Loucy (cell line): ENCODE measurements around the gene TDP1.
A peak's percentile ranks its signal among the peaks of the same experiment; 100 is the strongest.

Experiments
- H2AFZ ChIP-seq: fragments of 200-600 bp; sonication (generic); 2 replicates; pipeline ENCODE4 v1.6.0; 2016; ENCODE audit warnings: antibody characterized with exemption, mild to moderate bottlenecking, low read length, moderate library complexity
- H3F3A ChIP-seq: fragments of 200-600 bp; 2 replicates; pipeline ENCODE4 v1.6.0; 2016; ENCODE audit warnings: antibody characterized with exemption, low read depth, mild to moderate bottlenecking
- H3K27me3 ChIP-seq: fragments of 200-600 bp; sonication (generic); 2 replicates; pipeline ENCODE4 v1.6.1; 2014; ENCODE audit warnings: low read length, mild to moderate bottlenecking; ENCODE audit not compliant: insufficient read depth, poor library complexity, severe bottlenecking
- H3K36me3 ChIP-seq: fragments of 200-600 bp; sonication (generic); 2 replicates; pipeline ENCODE4 v1.6.1; 2016; ENCODE audit warnings: low read length; ENCODE audit not compliant: insufficient read depth
- H3K4me1 ChIP-seq: fragments of 200-600 bp; sonication (generic); 2 replicates; pipeline ENCODE4 v1.5.1; 2014; ENCODE audit warnings: low read length, mild to moderate bottlenecking; ENCODE audit not compliant: insufficient read depth, poor library complexity, severe bottlenecking
- H3K4me2 ChIP-seq: fragments of 200-600 bp; sonication (generic); 2 replicates; pipeline ENCODE4 v1.6.0; 2014; ENCODE audit warnings: antibody characterized with exemption, low read length, low read depth, mild to moderate bottlenecking; ENCODE audit not compliant: poor library complexity, severe bottlenecking
- H3K4me3 ChIP-seq: fragments of 200-600 bp; sonication (generic); 2 replicates; pipeline ENCODE4 v1.5.1; 2014; ENCODE audit warnings: low read length, mild to moderate bottlenecking, mixed read lengths; ENCODE audit not compliant: poor library complexity, severe bottlenecking
- H3K79me2 ChIP-seq: fragments of 200-600 bp; sonication (generic); 2 replicates; pipeline ENCODE4 v1.6.1; 2014; ENCODE audit warnings: low read length; ENCODE audit not compliant: insufficient read depth
- H3K9ac ChIP-seq: fragments of 200-600 bp; sonication (generic); 2 replicates; pipeline ENCODE4 v1.6.0; 2014; ENCODE audit warnings: mild to moderate bottlenecking, low read depth, low read length, moderate library complexity; ENCODE audit not compliant: poor library complexity, severe bottlenecking
- H3K9me2 ChIP-seq: fragments of 200-600 bp; sonication (generic); replicated peaks from 2 replicates; pipeline ENCODE4 v1.6.1; 2016; ENCODE audit warnings: low read depth, low read length, mixed read lengths
- H3K9me3 ChIP-seq: fragments of 200-600 bp; sonication (generic); 2 replicates; pipeline ENCODE4 v1.6.1; 2014; ENCODE audit warnings: mild to moderate bottlenecking, antibody characterized with exemption, low read length, low read depth; ENCODE audit not compliant: insufficient read depth
- H4K20me1 ChIP-seq: fragments of 200-600 bp; sonication (generic); 2 replicates; pipeline ENCODE4 v1.6.0; 2014; ENCODE audit warnings: antibody characterized with exemption, low read length, mild to moderate bottlenecking; ENCODE audit not compliant: insufficient read depth, poor library complexity, severe bottlenecking
- EZH2phosphoT487 ChIP-seq: fragments of 200-600 bp; IDR thresholded peaks from 2 replicates; pipeline ENCODE4 v1.6.1; 2018; ENCODE audit warnings: antibody characterized with exemption, mild to moderate bottlenecking, moderate library complexity, borderline replicate concordance
- TF ChIP-seq, protein P1 (sequence below): fragments of 200-600 bp; sonication (generic); conservative IDR thresholded peaks from 2 replicates; pipeline ENCODE4 v1.5.1; 2014; ENCODE audit warnings: mild to moderate bottlenecking, antibody characterized with exemption, low read length

The TDP1 gene

GRCh38 chr14:89973234-89973823 is 17.6 kb downstream of the TDP1 start:
- Histone ChIP-seq H3K9me3 (no peaks in the 10 kb centered on the region), H3K27me3 (no peaks in the 10 kb centered on the region), H2AFZ (no peak overlapping the region), H3K4me2 (no peak overlapping the region), H3K4me1 (no peaks in the 10 kb centered on the region), H3K9ac (no peak overlapping the region), H3F3A (no peaks in the 10 kb centered on the region), H3K4me3 (no peak overlapping the region), H3K36me3 (peaks cover 54% of the 10 kb centered on the region; the same call in 1 of the 2 replicates), H4K20me1 (peaks cover 3% of the 10 kb centered on the region), H3K9me2 (no peaks in the 10 kb centered on the region), H3K79me2 (no peaks in the 10 kb centered on the region)
- TF ChIP-seq, protein P1, sequence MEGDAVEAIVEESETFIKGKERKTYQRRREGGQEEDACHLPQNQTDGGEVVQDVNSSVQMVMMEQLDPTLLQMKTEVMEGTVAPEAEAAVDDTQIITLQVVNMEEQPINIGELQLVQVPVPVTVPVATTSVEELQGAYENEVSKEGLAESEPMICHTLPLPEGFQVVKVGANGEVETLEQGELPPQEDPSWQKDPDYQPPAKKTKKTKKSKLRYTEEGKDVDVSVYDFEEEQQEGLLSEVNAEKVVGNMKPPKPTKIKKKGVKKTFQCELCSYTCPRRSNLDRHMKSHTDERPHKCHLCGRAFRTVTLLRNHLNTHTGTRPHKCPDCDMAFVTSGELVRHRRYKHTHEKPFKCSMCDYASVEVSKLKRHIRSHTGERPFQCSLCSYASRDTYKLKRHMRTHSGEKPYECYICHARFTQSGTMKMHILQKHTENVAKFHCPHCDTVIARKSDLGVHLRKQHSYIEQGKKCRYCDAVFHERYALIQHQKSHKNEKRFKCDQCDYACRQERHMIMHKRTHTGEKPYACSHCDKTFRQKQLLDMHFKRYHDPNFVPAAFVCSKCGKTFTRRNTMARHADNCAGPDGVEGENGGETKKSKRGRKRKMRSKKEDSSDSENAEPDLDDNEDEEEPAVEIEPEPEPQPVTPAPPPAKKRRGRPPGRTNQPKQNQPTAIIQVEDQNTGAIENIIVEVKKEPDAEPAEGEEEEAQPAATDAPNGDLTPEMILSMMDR, result peak; percentile 91
- TF ChIP-seq EZH2phosphoT487, result no peak

GRCh38 chr14:89977668-89978067 is 21.9 kb downstream of the TDP1 start:
- TF ChIP-seq EZH2phosphoT487, result no peak
- TF ChIP-seq, protein P1, result no peak
- no peaks in the 10 kb centered on the region for H3F3A ChIP-seq

GRCh38 chr14:89978656-89979055 is 22.9 kb downstream of the TDP1 start:
- TF ChIP-seq, protein P1, result no peak
- no peak for TF ChIP-seq EZH2phosphoT487
- Histone ChIP-seq H3K4me3 (no peak overlapping the region), H3K9ac (no peak overlapping the region), H3K9me3 (no peaks in the 10 kb centered on the region), H4K20me1 (no peaks in the 10 kb centered on the region), H3K9me2 (no peaks in the 10 kb centered on the region), H3K4me1 (no peaks in the 10 kb centered on the region), H2AFZ (no peak overlapping the region), H3K27me3 (no peaks in the 10 kb centered on the region), H3F3A (no peaks in the 10 kb centered on the region), H3K4me2 (no peak overlapping the region), H3K36me3 (peaks cover 60% of the 10 kb centered on the region; the same call in 1 of the 2 replicates), H3K79me2 (no peaks in the 10 kb centered on the region)

More at GRCh38 chr14:89977668-89978067, 21.9 kb downstream of the TDP1 start:
- Histone ChIP-seq H2AFZ (no peak overlapping the region), H3K79me2 (no peaks in the 10 kb centered on the region), H3K36me3 (peaks cover 61% of the 10 kb centered on the region; the same call in 1 of the 2 replicates), H3K4me3 (no peak overlapping the region), H3K27me3 (no peaks in the 10 kb centered on the region), H3K4me2 (no peak overlapping the region), H3K4me1 (no peaks in the 10 kb centered on the region), H3K9me2 (no peaks in the 10 kb centered on the region), H4K20me1 (peaks cover 3% of the 10 kb centered on the region), H3K9me3 (no peaks in the 10 kb centered on the region), H3K9ac (no peak overlapping the region)
